Cardiac septum (tissue), 1 donor: ENCODE measurements around the gene KIAA0513. TPM values are rescaled to one million over a fixed set of nuclear protein-coding genes. Genes with fewer than 3 reads are reported as not detected.

Source experiments
- DNase-seq: peaks from one replicate; pipeline ENCODE4 v3.0.0-alpha.2; 2020; ENCODE audit warnings: low spot score
- intact Hi-C: fragments of 100-400 bp; cut with DNase I; formaldehyde crosslinking; loops from one replicate; pipeline ENCODE4 v1.14.0; 2022
- total RNA-seq: library from RNA; stranded (reverse); fragmentation: NEBNext Ultra II Directional; extraction: Animal tissue kit (Norgen Biotek cat#: 25700); gene quantifications from one replicate; pipeline ENCODE4 v1.2.1, GENCODE V29; 2021
- donor health status: DM: no; HTN: no; CAD: no.

KIAA0513 gene
- total RNA-seq, 1 donor from 2014 or later: 8.3 TPM

- peak; percentile 78 for DNase-seq
- intact Hi-C loops: no loop called here
Observed at GRCh38 chr16:85123891-85124635, 96.5 kb downstream of the KIAA0513 start.

DNA sequence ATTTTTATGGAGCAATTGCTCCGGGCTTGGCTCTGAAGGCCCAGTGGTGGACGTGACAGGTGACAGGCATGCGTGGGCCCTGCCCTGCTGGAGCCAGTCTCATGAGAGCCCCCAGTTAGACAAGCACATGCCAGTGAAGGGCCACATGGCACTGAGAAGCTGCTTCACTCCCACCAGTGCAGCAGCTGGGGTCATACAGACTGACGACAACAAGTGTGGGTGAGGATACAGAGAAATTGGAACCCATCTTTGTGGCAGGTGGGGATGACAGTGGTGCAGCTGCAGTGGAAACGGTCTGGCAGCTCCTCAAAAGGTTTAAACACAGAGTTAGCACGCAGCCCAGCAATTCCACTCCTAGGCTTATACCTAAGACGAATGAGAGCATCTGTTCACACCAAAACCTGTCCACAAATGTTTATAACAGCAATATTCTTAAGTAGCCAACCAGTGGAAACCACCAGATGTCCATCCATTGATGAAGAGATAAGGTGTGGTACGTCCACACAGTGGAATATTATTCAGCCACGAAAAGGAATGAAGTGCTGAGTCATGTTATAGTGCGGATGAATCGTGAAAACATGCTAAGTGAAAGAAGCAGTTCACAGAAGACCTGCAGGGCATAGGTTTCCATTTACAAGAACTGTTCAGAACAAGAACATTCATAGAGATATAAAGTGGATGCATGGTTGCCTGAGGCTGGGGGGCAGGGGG is 97.2 kb downstream of the KIAA0513 start:
- no peak for DNase-seq
- intact Hi-C loops: loop anchor here (5.0 kb wide), 1 partner anchor 43 kb away; no protein-coding TSS in a partner anchor

DNA sequence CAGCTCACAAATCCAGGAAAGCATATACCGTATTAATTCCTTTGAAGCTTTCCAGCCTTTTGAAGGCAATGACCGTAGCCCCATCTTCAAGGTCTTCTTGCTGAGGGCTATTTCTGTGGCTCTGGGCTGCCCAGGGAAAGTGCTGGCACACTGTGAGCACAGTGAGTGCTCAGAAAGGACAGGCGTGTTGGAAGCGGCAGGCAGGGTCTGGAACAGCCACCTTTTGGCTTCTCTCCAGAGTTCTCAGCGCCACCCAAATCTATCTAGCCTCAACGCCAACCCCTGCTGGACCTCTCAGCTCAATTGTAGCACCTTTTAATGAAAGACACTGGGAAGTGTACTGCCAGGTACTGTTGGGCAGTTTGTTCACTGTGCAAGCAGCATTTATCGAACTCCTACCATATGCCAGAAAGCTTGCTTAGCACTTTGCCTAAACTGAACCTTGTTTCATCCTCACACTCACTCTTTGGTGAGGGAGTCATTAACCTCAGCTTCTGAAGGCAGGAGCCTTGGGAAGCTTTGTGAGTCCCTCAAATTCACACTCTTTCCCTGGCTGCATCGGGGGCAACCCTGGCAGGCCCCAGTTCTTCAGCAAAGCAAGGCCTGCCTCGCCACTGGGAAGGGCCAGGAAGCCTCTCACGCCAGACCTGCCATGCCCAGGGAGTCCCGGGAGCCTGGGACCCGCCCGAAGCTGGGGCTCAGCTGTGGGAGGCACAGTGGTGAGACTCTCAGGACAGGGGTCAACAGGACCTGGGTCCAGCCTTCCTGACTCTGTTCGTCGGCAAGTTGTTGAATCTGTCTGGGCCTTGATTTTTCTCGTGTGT is 98.2 kb downstream of the KIAA0513 start:
- intact Hi-C loops: loop anchor here (5.0 kb wide), 1 partner anchor 42 kb away; no protein-coding TSS in a partner anchor
- DNase-seq: no peak

GRCh38 chr16:85126394-85126704 is 98.8 kb downstream of the KIAA0513 start:
- DNase-seq: no peak
- intact Hi-C loops: loop anchor here (5.0 kb wide), 1 partner anchor 41 kb away; no protein-coding TSS in a partner anchor

DNA sequence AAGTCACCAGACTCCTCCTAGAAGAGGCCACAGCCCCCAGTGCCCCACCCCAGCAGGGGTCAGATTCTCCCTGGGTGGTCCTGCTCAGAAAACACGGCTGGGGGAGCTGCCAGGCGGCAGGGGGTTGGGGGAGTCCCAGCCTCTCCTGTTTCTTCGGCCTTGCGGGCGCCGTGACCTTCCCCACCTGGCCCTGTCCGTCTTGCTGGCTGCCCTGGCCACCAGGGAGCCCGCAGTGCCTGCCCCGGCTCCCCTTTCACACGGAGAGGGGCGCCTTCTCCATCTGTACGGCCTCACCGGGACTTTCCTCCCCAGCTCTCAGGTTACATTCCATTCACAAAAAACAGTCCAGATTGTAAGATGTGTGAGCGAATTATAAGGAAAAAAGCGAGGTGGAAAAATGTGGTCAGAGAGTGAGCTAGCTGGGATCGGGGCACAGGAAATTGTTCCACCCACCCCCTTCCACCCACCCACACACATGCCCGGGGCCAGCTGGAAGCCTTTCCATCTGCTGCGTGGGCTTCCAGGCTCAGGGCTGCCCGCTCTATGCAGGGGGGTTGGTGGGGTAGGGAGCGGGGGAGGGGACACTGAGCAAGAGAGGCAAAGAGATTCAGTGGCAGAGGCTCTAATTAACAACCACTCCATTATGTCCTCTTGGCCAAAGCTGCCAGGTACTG is 99.2 kb downstream of the KIAA0513 start:
- DNase-seq: no peak

DNA sequence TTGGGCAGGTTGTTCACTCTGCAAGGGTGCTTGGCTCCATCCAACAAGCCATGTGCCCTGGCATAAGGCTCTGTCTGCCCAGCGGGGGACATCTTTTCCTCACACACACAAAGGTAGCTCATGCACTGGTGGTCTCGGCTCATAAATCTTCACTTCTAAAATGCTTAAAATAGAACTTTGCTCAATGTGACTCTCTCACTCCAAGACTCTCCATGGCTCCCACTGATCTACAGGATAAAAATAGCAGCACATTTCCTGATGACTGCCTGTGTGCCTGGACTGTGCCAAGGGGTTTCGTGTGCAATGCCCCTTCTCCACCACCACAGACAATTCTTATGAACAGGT is 99.8 kb downstream of the KIAA0513 start:
- intact Hi-C loops: loop anchor here (5.0 kb wide), 1 partner anchor 40 kb away; no protein-coding TSS in a partner anchor
- no peak for DNase-seq

More for the DNA sequence above, 99.2 kb downstream of the KIAA0513 start:
- intact Hi-C loops: loop anchor here (5.0 kb wide), 1 partner anchor 40 kb away; no protein-coding TSS in a partner anchor

- intact Hi-C loops: loop anchor here (5.0 kb wide), 1 partner anchor 39 kb away; no protein-coding TSS in a partner anchor
- DNase-seq: no peak
Observed at GRCh38 chr16:85128079-85128837, 100.7 kb downstream of the KIAA0513 start.

DNA sequence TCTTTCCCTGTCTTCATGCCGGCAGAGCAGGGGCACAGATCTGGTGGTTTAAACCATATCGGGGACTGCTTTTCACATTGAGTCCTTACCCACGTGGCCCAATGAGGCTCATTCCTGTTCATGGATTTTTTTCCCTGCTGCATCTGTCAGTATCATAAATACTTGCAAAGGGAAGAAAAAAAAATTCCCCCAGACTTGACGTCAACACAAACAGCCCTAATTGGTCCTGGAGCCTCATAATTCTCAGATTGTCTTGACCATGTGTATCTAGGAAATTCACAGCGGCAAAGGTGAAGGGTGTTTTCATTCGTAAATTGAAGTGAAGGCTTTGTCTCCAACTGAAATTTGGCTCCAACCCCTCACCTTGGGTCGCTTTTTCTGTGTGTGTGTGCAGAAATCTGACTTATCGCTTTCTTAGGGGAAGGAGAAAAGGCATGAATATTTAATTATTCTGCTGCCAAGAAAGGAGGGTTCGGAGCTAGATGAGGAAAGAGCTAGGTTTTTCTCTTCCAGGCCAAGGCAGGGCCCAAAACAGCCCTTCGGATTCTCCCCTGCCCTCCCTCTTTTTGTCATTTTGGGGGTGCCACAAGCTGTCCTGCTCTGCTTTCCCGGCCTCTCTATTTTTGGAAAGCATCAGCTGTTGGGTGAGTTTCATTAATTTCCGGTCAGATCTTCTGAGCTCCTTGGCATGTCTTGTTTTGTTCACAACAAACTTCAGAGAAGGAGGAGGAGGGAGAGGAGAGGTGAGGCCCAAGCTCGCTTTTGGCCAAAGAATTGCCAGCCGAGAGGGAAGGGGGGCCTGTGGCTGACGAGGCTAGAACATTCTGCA is 102.5 kb downstream of the KIAA0513 start:
- DNase-seq: no peak
- intact Hi-C loops: loop anchor here (5.0 kb wide), 1 partner anchor 37 kb away; no protein-coding TSS in a partner anchor

- no peak for DNase-seq
- intact Hi-C loops: no loop called here
Observed at GRCh38 chr16:85130705-85131028, 103.1 kb downstream of the KIAA0513 start.

DNA sequence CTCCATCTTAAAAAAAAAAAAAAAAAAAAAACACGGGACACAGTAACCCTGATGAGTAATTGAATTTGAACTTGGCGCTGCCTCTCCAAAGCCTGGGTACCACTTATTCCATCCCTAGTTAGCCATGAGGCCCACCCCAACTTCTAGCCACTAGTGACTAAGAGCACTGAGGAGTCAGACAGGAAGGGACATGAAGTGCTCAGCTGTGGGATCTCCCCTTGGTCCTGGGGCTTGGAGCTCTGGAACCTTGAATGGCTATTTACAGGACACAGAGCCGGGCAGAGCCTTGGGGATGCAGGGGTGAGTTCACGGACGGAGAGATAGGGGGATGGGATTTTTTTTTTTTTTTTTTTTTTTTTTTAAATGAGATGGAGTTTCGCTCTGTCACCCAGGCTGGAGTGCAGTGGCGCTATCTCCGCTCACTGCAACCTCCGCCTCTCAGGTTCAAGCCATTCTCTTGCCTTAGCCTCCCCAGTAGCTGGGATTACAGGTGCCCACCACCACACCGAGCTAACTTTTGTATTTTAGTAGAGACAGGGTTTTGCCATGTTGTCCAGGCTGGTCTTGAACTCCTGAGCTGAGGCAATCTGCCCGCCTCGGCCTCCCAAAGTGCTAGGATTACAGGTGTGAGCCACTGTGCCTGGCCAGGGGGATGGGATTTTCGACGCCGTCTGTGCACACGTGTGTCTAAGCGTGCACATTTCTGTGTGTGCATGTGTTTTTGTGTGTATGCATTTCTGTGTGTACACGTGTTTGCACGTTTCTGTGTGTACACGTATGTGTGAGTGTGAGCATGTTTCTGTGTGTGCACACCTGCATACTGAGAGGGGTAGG is 105.1 kb downstream of the KIAA0513 start:
- intact Hi-C loops: no loop called here
- DNase-seq: no peak

DNA sequence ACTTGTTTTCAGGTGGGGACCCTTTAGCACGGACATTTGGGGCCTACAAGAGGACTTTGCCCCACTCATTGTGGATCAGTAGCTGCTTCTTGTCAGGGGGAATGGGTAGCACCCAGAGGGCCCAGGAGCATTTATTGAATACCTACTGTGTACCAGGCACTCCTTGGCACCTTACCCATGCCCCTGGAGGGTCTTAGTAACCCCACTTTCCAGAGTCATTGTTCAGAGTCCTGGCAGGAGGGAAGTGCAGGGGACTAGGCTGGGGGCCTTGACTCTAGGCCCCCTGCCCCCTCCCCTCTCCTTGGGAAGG is 105.7 kb downstream of the KIAA0513 start:
- intact Hi-C loops: no loop called here
- no peak for DNase-seq

GRCh38 chr16:85134076-85134788 is 106.6 kb downstream of the KIAA0513 start:
- DNase-seq: no peak
- intact Hi-C loops: no loop called here

- intact Hi-C loops: no loop called here
- no peak for DNase-seq
Observed at GRCh38 chr16:85134789-85135142, 107.2 kb downstream of the KIAA0513 start.

GRCh38 chr16:85136213-85136701 is 108.7 kb downstream of the KIAA0513 start:
- no peak for DNase-seq
- intact Hi-C loops: no loop called here

- DNase-seq: no peak
- intact Hi-C loops: no loop called here
Observed at GRCh38 chr16:85136702-85137322, 109.2 kb downstream of the KIAA0513 start.

- intact Hi-C loops: no loop called here
- peak; percentile 95 for DNase-seq
Observed at GRCh38 chr16:85137323-85138072, 109.9 kb downstream of the KIAA0513 start.
